ENCODE measurements around the gene SPSB1. TPM values are rescaled to one million over a fixed set of nuclear protein-coding genes. Genes with fewer than 3 reads are reported as not detected.

The SPSB1 gene
- total and polyA plus RNA-seq, 2 of the 4 experiments (the other 2 are of a cell fraction) = 16.7 to 19.8 TPM

DNA sequence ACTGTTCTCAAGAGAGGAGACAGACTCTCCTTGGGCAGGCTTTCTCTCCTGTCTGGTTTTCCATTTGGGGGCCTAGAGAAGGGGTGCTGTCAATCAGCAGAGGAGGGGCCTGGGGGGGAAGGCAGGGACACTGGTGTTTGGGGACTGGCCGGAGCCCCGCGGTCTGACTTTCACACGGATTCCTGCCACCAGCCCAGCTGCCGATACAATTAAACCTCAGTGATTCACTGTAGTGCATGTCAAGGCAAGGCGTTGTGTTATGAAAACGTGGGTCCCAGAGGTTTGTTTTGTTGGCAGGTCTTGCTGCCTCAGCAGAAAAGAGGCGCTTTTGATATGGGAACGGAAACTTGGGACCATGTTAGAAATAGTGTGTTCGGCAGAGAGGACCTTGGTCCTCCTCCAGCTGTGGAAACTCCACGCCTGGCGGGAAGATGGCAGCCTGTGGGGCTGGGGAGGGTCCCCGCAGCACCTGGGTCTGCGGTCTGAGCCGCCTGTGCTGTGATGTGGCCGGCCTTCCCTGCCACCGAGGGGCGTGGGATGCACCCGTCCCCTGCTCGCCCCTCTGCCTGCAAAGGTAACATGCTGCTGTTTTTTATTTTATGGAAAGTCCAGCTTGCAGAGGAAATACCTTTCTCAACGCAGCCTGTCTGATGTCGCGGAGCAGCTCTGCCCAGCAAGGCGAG lies 47.6 kb downstream of the SPSB1 start:
- Histone ChIP-seq H3K18ac (ENCODE audit: low read depth, low read length) (no peak overlapping the region), H4K5ac (ENCODE audit: low read depth, low read length) (no peak overlapping the region), H2BK20ac (ENCODE audit: low read depth, low read length) (no peak overlapping the region), H3K14ac (replicated peaks; ENCODE audit: low read depth, low read length) (no peak overlapping the region), H3K9me1 (ENCODE audit: insufficient read depth, low read length) (peaks cover 19% of the 10 kb centered on the region), H3K4me2 (ENCODE audit: low read depth, low read length) (no peak overlapping the region), H4K20me1 (ENCODE audit: insufficient read depth, low read length) (peaks cover 93% of the 10 kb centered on the region), H2BK120ac (ENCODE audit: low read depth, low read length) (no peak overlapping the region), H3K27me3 (ENCODE audit: control insufficient read depth, insufficient read depth, low read length) (no peaks in the 10 kb centered on the region), H3K4me3 (ENCODE audit: insufficient read depth, low read depth, low read length) (no peak overlapping the region), H3K23ac (ENCODE audit: low read depth, low read length) (no peak overlapping the region), H2BK15ac (ENCODE audit: low read depth, low read length) (no peak overlapping the region), H4K91ac (ENCODE audit: insufficient read depth, low read depth, low read length) (no peak overlapping the region), H2AK5ac (ENCODE audit: low read depth, low read length) (no peak overlapping the region), H2AFZ (replicated peaks; ENCODE audit: low read length, poor library complexity) (no peak overlapping the region), H3K27ac (ENCODE audit: insufficient read depth, low read length) (no peak overlapping the region), H2AK9ac (replicated peaks; ENCODE audit: low read depth, low read length, poor library complexity) (no peak overlapping the region), H3K56ac (ENCODE audit: extremely low read depth, insufficient read depth, low read length) (no peak overlapping the region), H3K4ac (ENCODE audit: low read depth, low read length) (no peak overlapping the region), H3K9me3 (ENCODE audit: control insufficient read depth, insufficient read depth, low read length) (no peaks in the 10 kb centered on the region), H3K79me1 (ENCODE audit: low read depth in 1 of 2, low read length in 2 of 2) (peaks cover 46 to 92% of the 10 kb centered on the region in 2 experiments), H3K9ac (ENCODE audit: low read depth, low read length) (no peak overlapping the region), H3K4me1 (ENCODE audit: control insufficient read depth, insufficient read depth, low read length) (peaks cover 9% of the 10 kb centered on the region; the same call in 1 of the 2 replicates), H3K36me3 (ENCODE audit: control insufficient read depth, insufficient read depth, low read length) (no peaks in the 10 kb centered on the region), H2BK5ac (ENCODE audit: low read depth, low read length, poor library complexity, severe bottlenecking) (no peak overlapping the region), H4K8ac (ENCODE audit: low read depth in 2 of 2, low read length in 2 of 2) (no peak overlapping the region)
- POLR2A ChIA-PET (ENCODE audit: unreplicated experiment) = no interaction called here
- 72% methylated on average over 13 of the region's 24 CpGs; no CpG with 5 or more reads in 1 of the 2 experiments for WGBS, 2 experiments (ENCODE audit: extremely low coverage in 2 of 2, insufficient read length in 1 of 2)
- dilution Hi-C loops (cut with HindIII; ENCODE audit: low sequenced_read_pairs, unreplicated experiment) = no loop called here
- in situ Hi-C loops (cut with MboI; ENCODE audit: low sequenced_read_pairs) = no loop called here
- no peak; the same call in 1 of the 2 replicates for ATAC-seq (ENCODE audit: low read depth)
- intact Hi-C loops (cut with micrococcal nuclease) = no loop called here
- CTCF ChIA-PET = interaction anchor here (0.6 to 0.8 kb wide), 2 partner anchors 14 to 124 kb away, joined by 3 read pairs; no protein-coding TSS in a partner anchor
- no TSS peak for BruUV-seq (replicated peaks)
- TF ChIP-seq MAFK (IDR thresholded peaks at IDR 0.05; ENCODE audit: low read depth, low read length) (peak; percentile 89), CTCF (conservative IDR thresholded peaks at IDR 0.05; ENCODE audit: low read depth, low read length) (no peak)
- peak; percentile 33 for DNase-seq

All from IMR-90 (cell line).